Nephron (organoid): ENCODE measurements around the gene MAP3K5.

Experiments used
- H3K27ac Mint-ChIP-seq, 3 experiments: 2 replicates each; pipeline ENCODE4 v1.8.0; 2020; ENCODE audit warnings: mixed read lengths in 3 of 3, mild to moderate bottlenecking in 2 of 3, moderate library complexity in 1 of 3
- H3K27me3 Mint-ChIP-seq: 2 replicates; pipeline ENCODE4 v1.8.0; 2021; ENCODE audit warnings: low read depth, mild to moderate bottlenecking, moderate library complexity, mixed read lengths
- H3K36me3 Mint-ChIP-seq: 2 replicates; pipeline ENCODE4 v1.8.0; 2020; ENCODE audit warnings: low read depth, mixed read lengths
- H3K4me1 Mint-ChIP-seq: 2 replicates; pipeline ENCODE4 v1.8.0; 2020; ENCODE audit warnings: mixed read lengths
- H3K4me3 Mint-ChIP-seq, 3 experiments: 2 replicates each; pipeline ENCODE4 v1.8.0; 2020; ENCODE audit warnings: mild to moderate bottlenecking in 3 of 3, mixed read lengths in 3 of 3, moderate library complexity in 2 of 3
- H3K9me3 Mint-ChIP-seq: 2 replicates; pipeline ENCODE4 v1.8.0; 2020; ENCODE audit warnings: mixed read lengths
- TF ChIP-seq, protein P1 (sequence below), 3 experiments: fragments of 200-600 bp; sonication (generic); IDR thresholded peaks; one replicate each; pipeline ENCODE4 v1.5.0; 2021; ENCODE audit warnings: antibody characterized with exemption in 3 of 3; ENCODE audit not compliant: unreplicated experiment in 3 of 3

MAP3K5 gene

DNA sequence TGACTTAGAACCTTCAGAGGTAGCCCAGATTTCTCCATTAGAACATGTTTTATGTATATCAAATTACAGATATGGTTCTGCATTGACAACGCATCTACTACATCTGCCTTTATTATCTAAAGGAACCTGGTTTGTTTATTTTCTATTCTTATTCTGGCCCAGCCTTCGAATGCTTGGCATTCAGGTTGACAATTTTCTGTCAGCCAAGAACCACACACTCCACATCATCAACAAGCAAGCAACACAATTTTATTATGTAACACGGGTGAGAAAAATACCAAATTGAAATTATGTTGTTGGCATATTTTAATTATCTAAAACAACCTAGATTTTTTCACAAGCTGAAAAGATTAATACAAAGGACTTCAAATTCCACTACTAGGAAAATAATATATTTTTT is 14.6 kb downstream of the MAP3K5 start:
- Mint-ChIP-seq H3K4me3 (no peak overlapping the region), H3K27me3 (peaks cover 4% of the 10 kb centered on the region), H3K9me3 (no peaks in the 10 kb centered on the region), H3K27ac (no peak overlapping the region), H3K36me3 (no peaks in the 10 kb centered on the region), H3K4me1 (peaks cover 10% of the 10 kb centered on the region)
- TF ChIP-seq, protein P1, sequence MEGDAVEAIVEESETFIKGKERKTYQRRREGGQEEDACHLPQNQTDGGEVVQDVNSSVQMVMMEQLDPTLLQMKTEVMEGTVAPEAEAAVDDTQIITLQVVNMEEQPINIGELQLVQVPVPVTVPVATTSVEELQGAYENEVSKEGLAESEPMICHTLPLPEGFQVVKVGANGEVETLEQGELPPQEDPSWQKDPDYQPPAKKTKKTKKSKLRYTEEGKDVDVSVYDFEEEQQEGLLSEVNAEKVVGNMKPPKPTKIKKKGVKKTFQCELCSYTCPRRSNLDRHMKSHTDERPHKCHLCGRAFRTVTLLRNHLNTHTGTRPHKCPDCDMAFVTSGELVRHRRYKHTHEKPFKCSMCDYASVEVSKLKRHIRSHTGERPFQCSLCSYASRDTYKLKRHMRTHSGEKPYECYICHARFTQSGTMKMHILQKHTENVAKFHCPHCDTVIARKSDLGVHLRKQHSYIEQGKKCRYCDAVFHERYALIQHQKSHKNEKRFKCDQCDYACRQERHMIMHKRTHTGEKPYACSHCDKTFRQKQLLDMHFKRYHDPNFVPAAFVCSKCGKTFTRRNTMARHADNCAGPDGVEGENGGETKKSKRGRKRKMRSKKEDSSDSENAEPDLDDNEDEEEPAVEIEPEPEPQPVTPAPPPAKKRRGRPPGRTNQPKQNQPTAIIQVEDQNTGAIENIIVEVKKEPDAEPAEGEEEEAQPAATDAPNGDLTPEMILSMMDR (IDR thresholded peaks at IDR 0.05; ENCODE audit: unreplicated experiment in 3 of 3), result no peak

DNA sequence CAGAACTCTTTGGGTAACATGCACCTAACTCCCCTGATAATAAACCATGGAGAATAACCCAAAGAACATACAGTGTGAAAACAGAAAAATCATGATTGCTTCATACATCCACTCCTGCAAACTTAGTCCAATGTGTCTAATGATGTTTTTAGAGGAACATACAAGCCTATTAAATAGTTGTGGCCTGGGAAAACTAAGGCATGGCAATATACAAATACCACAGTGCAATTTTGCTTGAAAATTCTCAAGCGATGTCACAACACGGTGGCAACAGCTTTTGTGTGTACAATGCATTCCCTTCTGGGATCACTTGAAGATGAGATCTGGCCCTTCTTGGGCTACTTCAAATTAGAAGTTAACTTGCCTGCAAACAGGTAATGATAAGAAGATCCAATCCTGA is 16.7 kb downstream of the MAP3K5 start:
- peaks cover 10% of the 10 kb centered on the region for H3K4me1 Mint-ChIP-seq
- H3K36me3 Mint-ChIP-seq, result no peaks in the 10 kb centered on the region
- no peak overlapping the region for H3K4me3 Mint-ChIP-seq
- no peak overlapping the region for H3K27ac Mint-ChIP-seq
- TF ChIP-seq, protein P1 (IDR thresholded peaks at IDR 0.05; ENCODE audit: unreplicated experiment in 3 of 3), result no peak
- H3K27me3 Mint-ChIP-seq, result no peaks in the 10 kb centered on the region
- H3K9me3 Mint-ChIP-seq, result no peaks in the 10 kb centered on the region

DNA sequence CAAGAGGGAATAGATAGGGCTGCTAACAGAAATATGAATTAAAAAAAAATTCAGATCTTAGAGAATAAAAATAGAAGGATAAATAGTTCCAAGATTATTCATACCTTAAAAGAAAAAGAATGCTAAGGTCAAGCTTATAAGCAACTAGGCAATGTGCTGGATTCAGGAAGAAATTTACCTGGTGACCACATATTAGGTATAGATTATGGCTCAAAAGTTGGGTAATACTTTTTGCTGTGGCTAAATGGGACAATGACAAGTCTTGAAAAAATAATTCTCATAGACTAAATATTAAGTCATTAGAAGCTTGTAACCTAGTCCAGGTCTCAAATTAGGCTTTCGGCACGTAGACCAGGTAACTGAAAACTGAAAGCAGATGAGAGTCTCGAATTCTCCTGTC is 17.2 kb downstream of the MAP3K5 start:
- H3K27me3 Mint-ChIP-seq, result no peaks in the 10 kb centered on the region
- peaks cover 10% of the 10 kb centered on the region for H3K4me1 Mint-ChIP-seq
- TF ChIP-seq, protein P1 (IDR thresholded peaks at IDR 0.05; ENCODE audit: unreplicated experiment in 3 of 3), result no peak
- no peak overlapping the region for H3K4me3 Mint-ChIP-seq
- H3K27ac Mint-ChIP-seq, result no peak overlapping the region
- no peaks in the 10 kb centered on the region for H3K9me3 Mint-ChIP-seq
- no peaks in the 10 kb centered on the region for H3K36me3 Mint-ChIP-seq

DNA sequence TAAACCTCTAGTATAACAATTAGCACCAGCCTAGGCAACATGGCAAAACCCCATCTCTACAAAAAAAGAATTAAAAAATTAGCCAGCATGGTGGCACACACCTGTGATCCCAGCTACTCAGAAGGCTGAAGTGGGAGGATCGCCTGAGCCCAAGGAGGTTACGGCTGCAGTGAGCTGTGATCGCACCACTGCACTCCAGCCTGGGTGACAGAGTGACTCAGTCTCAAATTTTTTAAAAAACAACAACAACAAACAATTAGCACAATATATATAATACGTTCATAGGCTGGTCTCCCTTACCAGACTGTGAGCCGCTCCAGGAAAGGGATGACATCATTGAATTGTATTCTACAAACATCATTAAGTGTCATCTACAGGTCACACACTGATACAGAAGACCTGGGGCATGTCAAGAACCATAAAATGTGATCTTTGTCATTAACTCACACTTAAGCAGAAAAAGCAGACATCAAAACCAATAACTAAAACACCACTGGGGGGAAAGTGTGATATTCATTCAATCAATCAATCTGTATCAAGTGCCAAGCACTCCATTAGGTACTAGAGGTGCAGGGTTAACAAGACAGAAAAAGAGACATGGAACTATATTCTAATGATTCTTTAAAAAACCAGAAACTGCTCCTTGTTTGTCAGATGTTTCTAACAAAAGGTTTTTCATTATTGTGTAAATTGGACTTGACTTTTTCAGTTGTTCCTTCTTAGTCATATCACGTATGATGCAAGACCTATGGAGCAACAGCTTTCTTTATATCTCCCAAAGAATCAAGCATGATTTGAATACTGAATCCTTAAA is 17.8 kb downstream of the MAP3K5 start:
- Mint-ChIP-seq H3K4me3 (no peak overlapping the region), H3K36me3 (no peaks in the 10 kb centered on the region), H3K27ac (no peak overlapping the region), H3K9me3 (no peaks in the 10 kb centered on the region), H3K4me1 (peaks cover 10% of the 10 kb centered on the region), H3K27me3 (no peaks in the 10 kb centered on the region)
- TF ChIP-seq, protein P1 (IDR thresholded peaks at IDR 0.05; ENCODE audit: unreplicated experiment in 3 of 3), result no peak

DNA sequence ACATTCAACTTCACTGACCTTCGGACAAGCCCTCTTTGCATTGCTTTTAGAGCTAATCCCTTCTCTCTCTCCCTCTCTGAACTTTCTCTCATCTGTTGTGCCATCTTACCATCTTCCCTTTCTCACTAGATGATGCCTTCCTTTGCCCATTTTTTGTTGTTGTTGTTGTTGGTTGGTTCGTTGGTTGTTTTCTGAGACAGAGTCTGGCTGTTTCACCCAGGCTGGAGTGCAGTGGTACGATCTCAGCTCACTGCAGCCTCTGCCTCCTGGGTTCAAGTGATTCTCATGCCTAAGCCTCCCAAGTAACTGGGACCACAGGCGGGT is 18.8 kb downstream of the MAP3K5 start:
- H3K4me3 Mint-ChIP-seq, result no peak overlapping the region
- peaks cover 10% of the 10 kb centered on the region for H3K4me1 Mint-ChIP-seq

More for the DNA sequence above, 18.8 kb downstream of the MAP3K5 start:
- TF ChIP-seq, protein P1 (IDR thresholded peaks at IDR 0.05; ENCODE audit: unreplicated experiment in 3 of 3), result no peak
- Mint-ChIP-seq H3K27ac (peak overlapping the region in 2 of 3 experiments; percentile 13 to 76), H3K27me3 (no peaks in the 10 kb centered on the region), H3K36me3 (no peaks in the 10 kb centered on the region), H3K9me3 (no peaks in the 10 kb centered on the region)
